ENCODE results near the gene HCFC1.

DNA sequence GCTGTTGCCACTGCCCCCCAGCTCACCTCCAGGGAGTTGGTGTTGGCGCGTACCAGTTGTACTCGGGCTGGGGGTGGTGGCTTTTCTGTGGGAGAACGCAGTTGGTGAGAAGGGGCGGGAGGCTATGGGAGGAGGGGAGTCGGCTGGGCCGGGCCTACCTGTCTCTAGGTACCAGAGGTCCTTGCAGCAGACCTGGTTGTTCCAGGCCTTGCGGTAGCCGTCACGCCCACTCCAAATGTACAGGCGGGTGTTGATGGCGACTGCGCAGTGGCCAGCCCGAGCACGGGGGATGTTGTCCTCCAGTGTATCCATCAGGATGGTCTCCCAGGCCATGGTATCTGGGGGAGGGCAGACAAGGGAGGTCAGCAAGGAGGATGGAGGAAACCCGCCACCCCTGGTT, 11.5 kb downstream of the HCFC1 start:
- TF ChIP-seq, protein P1, sequence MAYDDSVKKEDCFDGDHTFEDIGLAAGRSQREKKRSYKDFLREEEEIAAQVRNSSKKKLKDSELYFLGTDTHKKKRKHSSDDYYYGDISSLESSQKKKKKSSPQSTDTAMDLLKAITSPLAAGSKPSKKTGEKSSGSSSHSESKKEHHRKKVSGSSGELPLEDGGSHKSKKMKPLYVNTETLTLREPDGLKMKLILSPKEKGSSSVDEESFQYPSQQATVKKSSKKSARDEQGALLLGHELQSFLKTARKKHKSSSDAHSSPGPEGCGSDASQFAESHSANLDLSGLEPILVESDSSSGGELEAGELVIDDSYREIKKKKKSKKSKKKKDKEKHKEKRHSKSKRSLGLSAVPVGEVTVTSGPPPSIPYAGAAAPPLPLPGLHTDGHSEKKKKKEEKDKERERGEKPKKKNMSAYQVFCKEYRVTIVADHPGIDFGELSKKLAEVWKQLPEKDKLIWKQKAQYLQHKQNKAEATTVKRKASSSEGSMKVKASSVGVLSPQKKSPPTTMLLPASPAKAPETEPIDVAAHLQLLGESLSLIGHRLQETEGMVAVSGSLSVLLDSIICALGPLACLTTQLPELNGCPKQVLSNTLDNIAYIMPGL (CRISPR knock-in tag; IDR thresholded peaks at IDR 0.05; ENCODE audit: borderline replicate concordance) = no peak
- TF ChIP-seq, protein P2, sequence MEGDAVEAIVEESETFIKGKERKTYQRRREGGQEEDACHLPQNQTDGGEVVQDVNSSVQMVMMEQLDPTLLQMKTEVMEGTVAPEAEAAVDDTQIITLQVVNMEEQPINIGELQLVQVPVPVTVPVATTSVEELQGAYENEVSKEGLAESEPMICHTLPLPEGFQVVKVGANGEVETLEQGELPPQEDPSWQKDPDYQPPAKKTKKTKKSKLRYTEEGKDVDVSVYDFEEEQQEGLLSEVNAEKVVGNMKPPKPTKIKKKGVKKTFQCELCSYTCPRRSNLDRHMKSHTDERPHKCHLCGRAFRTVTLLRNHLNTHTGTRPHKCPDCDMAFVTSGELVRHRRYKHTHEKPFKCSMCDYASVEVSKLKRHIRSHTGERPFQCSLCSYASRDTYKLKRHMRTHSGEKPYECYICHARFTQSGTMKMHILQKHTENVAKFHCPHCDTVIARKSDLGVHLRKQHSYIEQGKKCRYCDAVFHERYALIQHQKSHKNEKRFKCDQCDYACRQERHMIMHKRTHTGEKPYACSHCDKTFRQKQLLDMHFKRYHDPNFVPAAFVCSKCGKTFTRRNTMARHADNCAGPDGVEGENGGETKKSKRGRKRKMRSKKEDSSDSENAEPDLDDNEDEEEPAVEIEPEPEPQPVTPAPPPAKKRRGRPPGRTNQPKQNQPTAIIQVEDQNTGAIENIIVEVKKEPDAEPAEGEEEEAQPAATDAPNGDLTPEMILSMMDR (IDR thresholded peaks at IDR 0.05) = no peak
- TF ChIP-seq RAD21 (conservative IDR thresholded peaks at IDR 0.05 in 1 of 2, IDR thresholded peaks at IDR 0.05 in 1 of 2) (no peak), EP300 (IDR thresholded peaks at IDR 0.05) (no peak), POLR2A (IDR thresholded peaks at IDR 0.05; ENCODE audit: low read length) (no peak), ESRRA (IDR thresholded peaks at IDR 0.05; ENCODE audit: borderline replicate concordance, low read length) (no peak), FOXS1 (CRISPR knock-in tag; IDR thresholded peaks at IDR 0.05) (no peak), MYC (IDR thresholded peaks at IDR 0.05; ENCODE audit: borderline replicate concordance, low read length) (no peak), RCOR1 (IDR thresholded peaks at IDR 0.05; ENCODE audit: low read depth, low read length) (no peak), ZC3H11A (IDR thresholded peaks at IDR 0.05) (no peak), CHD2 (IDR thresholded peaks at IDR 0.05; ENCODE audit: low read length, partially characterized antibody) (no peak), KDM1A (IDR thresholded peaks at IDR 0.05; ENCODE audit: low read depth) (no peak), FOSL2 (IDR thresholded peaks at IDR 0.05) (no peak), FOSL2 (CRISPR knock-in tag; IDR thresholded peaks at IDR 0.05) (no peak)
- TF ChIP-seq, protein P3, sequence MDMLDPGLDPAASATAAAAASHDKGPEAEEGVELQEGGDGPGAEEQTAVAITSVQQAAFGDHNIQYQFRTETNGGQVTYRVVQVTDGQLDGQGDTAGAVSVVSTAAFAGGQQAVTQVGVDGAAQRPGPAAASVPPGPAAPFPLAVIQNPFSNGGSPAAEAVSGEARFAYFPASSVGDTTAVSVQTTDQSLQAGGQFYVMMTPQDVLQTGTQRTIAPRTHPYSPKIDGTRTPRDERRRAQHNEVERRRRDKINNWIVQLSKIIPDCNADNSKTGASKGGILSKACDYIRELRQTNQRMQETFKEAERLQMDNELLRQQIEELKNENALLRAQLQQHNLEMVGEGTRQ (IDR thresholded peaks at IDR 0.05) = no peak

All from A549 (cell line).